GM21447 (cell line): ENCODE data around the gene BGN.

ENCODE experiments used
- ATAC-seq: cut with Tn5 transposase; IDR thresholded peaks from one replicate; pipeline ENCODE4 v1.9.1; 2021; ENCODE audit not compliant: unreplicated experiment

The BGN gene

GRCh38 chrX:153481043-153481442 is 13.7 kb upstream of the BGN start:
- ATAC-seq: no peak

DNA sequence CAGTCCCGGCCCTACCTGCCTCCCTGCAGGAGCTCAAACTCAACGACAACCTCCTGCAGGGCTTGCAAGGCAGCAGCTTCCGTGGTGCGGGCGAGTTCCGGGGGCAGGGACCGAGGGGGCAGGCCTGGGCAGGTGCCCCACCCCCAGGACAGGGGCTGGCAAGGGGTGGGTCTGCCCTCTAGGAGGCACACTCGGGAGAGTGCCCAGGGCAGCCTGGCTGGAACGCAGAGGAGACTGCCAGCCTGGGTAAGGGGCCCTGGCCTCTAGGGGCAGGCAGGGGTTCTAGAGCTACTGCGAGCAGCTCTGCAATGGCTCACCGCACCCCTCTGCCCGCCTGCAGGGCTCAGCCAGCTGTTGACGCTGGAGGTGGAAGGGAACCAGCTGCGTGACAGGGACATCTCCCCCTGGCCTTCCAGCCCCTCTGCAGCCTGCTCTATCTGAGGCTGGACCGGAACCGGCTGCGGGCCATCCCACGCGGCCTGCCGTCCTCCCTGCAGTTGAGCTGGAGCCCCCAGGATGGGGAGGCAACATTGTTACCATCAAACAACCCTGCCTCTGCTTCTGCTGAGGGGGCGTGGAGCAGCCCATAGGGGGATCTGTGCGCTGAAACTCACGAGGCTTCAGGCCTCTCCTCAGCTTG is 12.3 kb upstream of the BGN start:
- ATAC-seq: no peak

DNA sequence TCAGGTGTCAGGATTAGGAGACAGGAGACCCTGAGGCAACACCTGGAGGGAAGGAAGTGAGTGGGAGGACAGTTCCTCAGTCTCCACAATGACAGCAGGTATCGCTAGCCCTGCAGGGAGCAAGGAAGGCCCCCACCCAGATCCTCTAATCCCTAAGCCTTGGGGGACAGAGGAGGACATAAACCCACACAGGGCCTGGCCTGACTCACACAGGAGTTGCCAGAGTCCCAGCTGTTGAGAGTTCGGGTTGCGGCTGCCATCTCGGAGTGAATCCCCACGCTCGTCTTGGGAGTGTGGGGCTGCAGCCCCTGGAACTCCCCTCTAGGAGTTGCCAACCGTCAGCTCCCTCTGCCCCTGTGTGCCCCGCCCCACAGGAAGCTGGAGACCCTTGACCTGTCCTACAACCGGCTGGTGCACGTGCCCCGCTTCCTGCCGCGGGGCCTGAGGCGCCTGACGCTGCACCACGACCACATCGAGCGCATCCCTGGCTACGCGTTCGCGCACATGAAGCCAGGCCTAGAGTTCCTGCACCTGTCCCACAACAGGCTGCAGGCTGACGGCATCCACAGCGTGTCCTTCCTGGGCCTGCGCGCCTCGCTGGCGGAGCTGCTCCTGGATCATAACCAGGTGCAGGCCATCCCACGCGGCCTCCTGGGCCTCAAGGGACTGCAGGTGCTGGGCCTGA is 9.2 kb upstream of the BGN start:
- no peak for ATAC-seq

- no peak for ATAC-seq
These were observed 8.6 kb upstream of the BGN start for GRCh38 chrX:153486171-153486570.

DNA sequence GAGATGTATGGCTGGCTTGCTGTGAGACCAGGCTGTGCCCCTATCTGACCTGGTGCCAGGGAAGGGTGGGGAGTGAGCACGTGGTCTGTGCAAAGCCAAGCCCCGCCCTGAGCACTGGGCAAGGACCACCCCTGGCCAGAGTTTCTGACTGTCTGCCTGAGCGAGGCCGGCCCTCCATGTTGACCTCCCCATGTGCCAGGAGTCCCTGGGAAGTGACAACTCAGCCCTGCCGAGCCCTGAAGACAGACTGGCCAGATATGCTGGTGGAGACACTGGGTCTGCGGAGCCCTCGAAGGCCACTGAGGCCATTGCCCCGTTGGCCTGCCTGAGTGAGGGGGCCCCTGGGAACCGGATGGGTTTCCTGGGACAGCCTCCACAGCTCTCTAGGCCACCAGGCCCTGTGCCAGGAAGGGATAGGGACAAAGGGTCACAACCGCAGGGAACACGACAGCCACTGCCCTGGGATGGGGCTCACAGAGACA is 7.1 kb upstream of the BGN start:
- no peak for ATAC-seq

DNA sequence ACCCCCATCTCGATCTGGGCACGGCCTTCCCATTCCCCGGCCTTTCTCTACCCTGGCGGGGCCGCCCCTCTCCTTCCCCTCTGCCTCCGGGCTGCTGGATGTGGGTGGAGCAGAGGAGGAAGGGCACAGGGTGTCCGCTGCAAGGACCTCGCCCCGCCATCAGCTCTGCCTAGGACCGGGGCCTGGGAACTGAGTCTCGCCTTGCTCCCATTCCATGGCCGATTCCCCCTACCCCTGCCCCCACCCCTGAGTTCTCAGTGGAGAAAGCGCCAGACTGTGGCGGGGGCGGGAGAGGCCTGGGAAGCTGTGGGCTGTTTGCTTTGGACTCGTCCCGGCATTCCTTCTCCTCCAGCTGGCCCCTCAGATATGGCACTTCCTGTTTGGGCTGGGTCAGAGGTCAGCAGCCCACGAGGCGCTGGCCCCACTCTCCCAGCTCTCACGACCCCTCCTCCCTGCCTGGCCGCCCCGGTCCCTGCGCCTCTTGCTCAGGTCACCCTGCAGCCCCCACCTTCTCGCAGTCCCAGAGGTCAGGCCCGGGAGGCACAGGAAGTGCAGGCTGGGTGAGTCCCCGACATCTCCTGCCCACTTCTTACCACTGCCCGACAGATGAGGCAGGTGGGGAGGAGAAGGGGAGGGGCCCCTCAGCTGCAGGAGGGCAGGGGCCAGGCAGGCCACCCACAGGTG is 6.4 kb upstream of the BGN start:
- no peak for ATAC-seq

DNA sequence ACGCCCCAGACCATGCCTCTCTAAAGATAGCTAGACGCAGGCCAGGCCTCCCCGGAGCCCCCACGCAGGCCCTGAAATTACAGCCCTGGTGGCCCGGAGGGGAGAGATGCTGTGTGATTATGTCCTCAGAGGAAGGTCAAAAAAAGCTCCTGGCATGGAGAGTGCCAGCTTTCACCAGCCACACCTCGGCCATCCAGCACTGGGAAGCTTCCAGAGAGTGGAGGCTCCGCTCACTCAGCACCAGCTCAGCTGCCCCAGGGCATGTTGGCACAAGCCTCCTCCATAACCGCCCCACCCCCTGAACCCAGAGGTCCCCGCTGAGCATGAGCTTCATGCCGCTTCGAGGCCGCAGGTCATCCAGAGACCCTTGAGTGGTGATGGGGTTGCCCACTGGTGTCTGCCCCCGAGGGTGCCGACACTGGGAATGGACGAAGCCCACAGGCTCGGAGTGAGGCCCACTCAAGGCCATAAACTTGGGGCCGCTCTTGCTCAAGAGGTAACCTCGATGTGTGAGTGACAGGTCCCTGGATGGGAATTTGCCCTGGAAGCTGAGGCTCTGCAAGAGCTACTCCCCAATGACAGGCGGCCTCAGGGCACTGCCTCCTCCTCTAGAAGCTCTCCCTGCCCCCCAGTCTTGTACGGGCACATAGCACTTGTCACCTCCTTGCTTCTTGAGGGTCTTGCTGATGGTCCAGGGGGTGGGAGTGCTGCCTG is 4.4 kb upstream of the BGN start:
- ATAC-seq: no peak

- no peak for ATAC-seq
These were observed 3.3 kb upstream of the BGN start for GRCh38 chrX:153491351-153491914.

DNA sequence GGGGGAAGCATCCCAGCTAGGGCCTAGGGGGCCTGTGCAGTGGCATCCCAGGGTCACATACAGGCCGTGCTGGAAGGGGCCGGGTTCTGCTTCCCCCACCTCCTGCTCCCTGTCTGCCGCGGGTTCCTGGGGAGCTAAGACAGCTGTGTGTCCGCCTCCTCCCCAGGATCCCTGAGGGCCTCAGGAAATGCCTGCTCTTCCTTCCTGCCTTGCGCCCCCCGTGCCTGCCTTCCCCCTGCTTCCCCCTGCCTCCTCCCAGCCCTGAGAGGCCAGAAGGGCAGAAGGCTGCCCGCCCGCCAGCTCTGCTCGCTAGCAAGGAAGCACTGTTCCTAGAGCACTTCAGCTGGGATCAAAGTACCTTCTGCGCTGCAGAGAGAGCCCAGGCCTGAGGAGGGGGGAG is 2.9 kb upstream of the BGN start:
- ATAC-seq: no peak

- ATAC-seq: no peak
These were observed 2.2 kb upstream of the BGN start for GRCh38 chrX:153492543-153492942.

- no peak for ATAC-seq
These were observed 1.7 kb upstream of the BGN start for GRCh38 chrX:153493085-153493484.

GRCh38 chrX:153494061-153494460 is 719 bp upstream of the BGN start:
- no peak for ATAC-seq

- no peak for ATAC-seq
These were observed 577 bp downstream of the BGN start for GRCh38 chrX:153495362-153495751.

- ATAC-seq: no peak
These were observed 1.3 kb downstream of the BGN start for GRCh38 chrX:153495903-153496589.

- ATAC-seq: no peak
These were observed 1.8 kb downstream of the BGN start for GRCh38 chrX:153496590-153496959.

DNA sequence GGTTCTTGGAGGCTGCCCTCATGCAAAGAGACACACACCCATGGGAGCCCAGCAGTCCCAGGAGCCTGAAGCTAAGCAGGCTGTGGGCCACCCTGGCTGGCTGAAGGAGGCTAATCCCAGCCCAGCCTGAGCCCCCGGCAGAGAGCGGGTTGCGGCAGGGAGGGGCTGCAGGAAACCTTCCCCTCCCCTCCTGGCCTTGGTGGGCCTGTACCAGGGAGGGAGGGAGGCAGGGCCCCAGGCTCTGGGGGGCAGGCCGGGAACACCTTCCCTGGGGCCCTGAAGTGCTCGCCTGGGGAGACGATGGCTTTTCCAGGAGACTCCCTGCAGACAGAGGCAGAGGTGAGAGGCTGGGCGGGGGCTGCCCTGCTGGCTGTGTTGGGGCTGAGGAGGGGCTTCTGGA is 3.7 kb downstream of the BGN start:
- ATAC-seq: no peak

DNA sequence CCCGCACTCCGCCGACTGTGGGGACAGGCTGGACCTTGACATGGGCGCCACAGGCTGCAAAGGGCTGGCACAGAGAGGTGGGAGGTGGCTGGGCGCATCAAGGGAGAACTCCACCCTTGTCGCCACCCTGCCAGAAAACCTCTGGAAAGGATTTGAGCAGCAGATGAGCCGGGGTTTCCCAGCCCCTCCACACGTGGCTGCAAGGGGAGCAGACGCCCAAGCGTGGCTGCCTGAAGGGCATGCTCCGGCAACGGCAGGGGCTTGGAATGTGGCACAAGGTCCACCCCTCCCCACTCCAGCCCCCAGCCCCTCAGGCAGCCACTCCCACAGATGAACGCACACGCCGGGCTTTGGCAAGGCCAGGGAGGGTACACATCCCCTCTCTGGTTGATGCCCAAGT is 4.6 kb downstream of the BGN start:
- ATAC-seq: no peak

- ATAC-seq: no peak
These were observed 5.1 kb downstream of the BGN start for GRCh38 chrX:153499876-153500275.

DNA sequence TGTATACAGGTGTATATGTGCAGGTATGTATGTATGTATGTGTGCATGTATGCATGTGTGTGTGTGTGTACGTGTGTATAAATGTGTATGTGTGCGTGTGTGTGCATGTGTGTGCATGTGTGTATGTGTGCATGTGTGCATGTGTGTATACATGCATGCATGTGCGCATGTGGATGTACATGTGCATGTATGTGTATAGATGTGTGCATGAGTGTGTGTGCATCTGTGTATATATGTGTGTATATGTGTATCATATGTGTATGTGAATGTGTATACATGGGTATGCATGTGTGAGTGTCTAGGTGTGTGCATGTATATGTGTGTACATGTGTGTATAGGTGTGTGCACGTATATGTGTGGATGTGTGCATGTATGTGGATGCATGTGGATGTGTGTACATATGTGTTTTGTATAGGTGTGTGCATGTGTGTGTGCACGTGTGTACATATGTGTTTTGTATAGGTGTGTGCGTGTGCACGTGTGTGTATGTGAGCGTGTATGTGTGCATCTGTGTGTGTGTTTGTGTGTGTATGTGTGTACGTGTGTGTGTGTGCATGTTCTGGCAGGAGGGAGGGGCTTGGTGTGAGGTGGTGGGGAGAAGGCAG is 6.0 kb downstream of the BGN start:
- ATAC-seq: no peak

DNA sequence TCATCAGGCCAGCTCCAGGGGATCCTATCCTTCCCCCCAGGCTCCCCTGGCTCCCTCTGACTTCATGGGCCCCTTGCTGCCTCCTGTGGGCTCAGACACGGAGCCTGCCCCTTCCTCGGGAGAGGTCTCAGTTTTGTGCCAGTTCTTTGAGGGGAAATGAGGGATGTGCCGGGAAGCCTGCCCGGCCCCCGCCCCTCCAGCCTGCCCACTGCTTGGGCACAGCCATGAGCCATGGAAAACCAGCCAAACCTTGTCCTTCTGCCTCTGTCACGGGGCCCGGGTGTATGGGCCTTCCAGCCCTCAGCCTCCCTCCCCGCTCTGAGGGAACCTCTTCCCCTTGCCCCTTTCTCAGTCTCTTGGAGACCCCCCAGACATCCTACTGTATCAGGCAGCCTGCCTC is 6.8 kb downstream of the BGN start:
- ATAC-seq: no peak
